Suprapubic skin (tissue), 4 donors: Measurements from ENCODE around the gene HAPLN2. TPM values are rescaled to one million over a fixed set of nuclear protein-coding genes. Genes with fewer than 3 reads are reported as not detected.

Experiments used
- DNase-seq, 2 donors: peaks; one replicate each; pipeline ENCODE4 v3.0.0-alpha.2; 2019; ENCODE audit warnings: low spot score in 2 of 2
- H3K27ac ChIP-seq: fragments of 200-600 bp; sonication (generic); one replicate; pipeline ENCODE4 v1.5.1; 2019
- H3K27me3 ChIP-seq: fragments of 200-600 bp; sonication (generic); one replicate; pipeline ENCODE4 v1.5.1; 2019
- H3K36me3 ChIP-seq: fragments of 200-600 bp; sonication (generic); one replicate; pipeline ENCODE4 v1.5.1; 2019
- H3K4me1 ChIP-seq: fragments of 200-600 bp; sonication (generic); one replicate; pipeline ENCODE4 v1.5.1; 2019
- H3K4me3 ChIP-seq: fragments of 200-600 bp; sonication (generic); one replicate; pipeline ENCODE4 v1.5.1; 2019; ENCODE audit warnings: mild to moderate bottlenecking
- H3K9me3 ChIP-seq: fragments of 200-600 bp; sonication (generic); one replicate; pipeline ENCODE4 v1.5.1; 2019
- EP300 ChIP-seq: sonication (generic); formaldehyde crosslinking; IDR thresholded peaks from one replicate; pipeline ENCODE4 v1.6.1; 2017; ENCODE audit warnings: antibody characterized with exemption
- POLR2A ChIP-seq, 2 donors: fragments of 450-650 bp; IDR thresholded peaks; one replicate each; pipeline ENCODE4 v1.6.1; 2017; ENCODE audit warnings: antibody characterized with exemption in 2 of 2, mild to moderate bottlenecking in 2 of 2, moderate library complexity in 2 of 2
- POLR2AphosphoS5 ChIP-seq, 3 donors: sonication (generic); formaldehyde crosslinking; IDR thresholded peaks; one replicate each; pipeline ENCODE4 v1.6.1; 2017; ENCODE audit warnings: antibody characterized with exemption in 3 of 3
- WGBS: methylation state at CpG from one replicate; pipeline ENCODE4 v1.1.5; 2018; 5-methylcytosine and 5-hydroxymethylcytosine counted together
- total RNA-seq, 4 donors: library from RNA; depleted of rRNA; stranded (reverse); fragments of >200 nt; gene quantifications; one replicate each; pipeline ENCODE4 v1.1.0, GENCODE V29; 2016
- TF ChIP-seq, protein P1 (sequence below), 2 donors: fragments of 200-600 bp in 1 of 2; fragments of 450-650 bp in 1 of 2; sonication (generic) in 1 of 2; IDR thresholded peaks; one replicate each; pipeline ENCODE4 v1.5.1; 2016 to 2019; ENCODE audit warnings: antibody characterized with exemption in 2 of 2, mild to moderate bottlenecking in 1 of 2, moderate library complexity in 1 of 2

The HAPLN2 gene
- total RNA-seq, 4 donors from 2014 or later: 1.0 to 2.9 TPM; not detected in 2

DNA sequence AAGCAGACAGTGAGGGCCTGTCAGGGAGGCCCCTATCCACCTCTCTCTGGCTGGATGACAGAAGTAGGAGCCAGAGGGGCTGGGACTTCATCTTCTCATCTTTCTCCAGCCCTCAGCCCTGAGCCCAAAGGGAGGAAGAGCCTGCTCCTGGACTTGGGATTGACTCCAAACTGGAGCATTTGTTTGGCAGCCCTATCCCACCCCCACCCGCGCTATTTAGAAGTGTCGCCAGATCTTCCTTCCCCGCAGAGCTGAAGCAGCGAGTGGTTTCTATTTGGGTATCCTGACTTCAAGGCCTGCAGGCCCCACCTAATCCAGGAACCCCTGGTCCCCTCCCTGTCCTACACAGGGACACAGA is 48.4 kb downstream of the HAPLN2 start:
- no peak for DNase-seq
- H3K36me3 ChIP-seq: no peaks in the 10 kb centered on the region
- no peaks in the 10 kb centered on the region for H3K27me3 ChIP-seq
- H3K4me3 ChIP-seq: no peak overlapping the region
- H3K4me1 ChIP-seq: peaks cover 64% of the 10 kb centered on the region
- TF ChIP-seq, protein P1, sequence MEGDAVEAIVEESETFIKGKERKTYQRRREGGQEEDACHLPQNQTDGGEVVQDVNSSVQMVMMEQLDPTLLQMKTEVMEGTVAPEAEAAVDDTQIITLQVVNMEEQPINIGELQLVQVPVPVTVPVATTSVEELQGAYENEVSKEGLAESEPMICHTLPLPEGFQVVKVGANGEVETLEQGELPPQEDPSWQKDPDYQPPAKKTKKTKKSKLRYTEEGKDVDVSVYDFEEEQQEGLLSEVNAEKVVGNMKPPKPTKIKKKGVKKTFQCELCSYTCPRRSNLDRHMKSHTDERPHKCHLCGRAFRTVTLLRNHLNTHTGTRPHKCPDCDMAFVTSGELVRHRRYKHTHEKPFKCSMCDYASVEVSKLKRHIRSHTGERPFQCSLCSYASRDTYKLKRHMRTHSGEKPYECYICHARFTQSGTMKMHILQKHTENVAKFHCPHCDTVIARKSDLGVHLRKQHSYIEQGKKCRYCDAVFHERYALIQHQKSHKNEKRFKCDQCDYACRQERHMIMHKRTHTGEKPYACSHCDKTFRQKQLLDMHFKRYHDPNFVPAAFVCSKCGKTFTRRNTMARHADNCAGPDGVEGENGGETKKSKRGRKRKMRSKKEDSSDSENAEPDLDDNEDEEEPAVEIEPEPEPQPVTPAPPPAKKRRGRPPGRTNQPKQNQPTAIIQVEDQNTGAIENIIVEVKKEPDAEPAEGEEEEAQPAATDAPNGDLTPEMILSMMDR (IDR thresholded peaks at IDR 0.05): no peak
- TF ChIP-seq EP300 (no peak), POLR2AphosphoS5 (IDR thresholded peaks at IDR 0.05) (no peak), POLR2A (IDR thresholded peaks at IDR 0.05) (no peak)
- peak overlapping the region; percentile 63 for H3K27ac ChIP-seq
- 16% methylated on average over 5 of the region's 5 CpGs for WGBS
- no peaks in the 10 kb centered on the region for H3K9me3 ChIP-seq

DNA sequence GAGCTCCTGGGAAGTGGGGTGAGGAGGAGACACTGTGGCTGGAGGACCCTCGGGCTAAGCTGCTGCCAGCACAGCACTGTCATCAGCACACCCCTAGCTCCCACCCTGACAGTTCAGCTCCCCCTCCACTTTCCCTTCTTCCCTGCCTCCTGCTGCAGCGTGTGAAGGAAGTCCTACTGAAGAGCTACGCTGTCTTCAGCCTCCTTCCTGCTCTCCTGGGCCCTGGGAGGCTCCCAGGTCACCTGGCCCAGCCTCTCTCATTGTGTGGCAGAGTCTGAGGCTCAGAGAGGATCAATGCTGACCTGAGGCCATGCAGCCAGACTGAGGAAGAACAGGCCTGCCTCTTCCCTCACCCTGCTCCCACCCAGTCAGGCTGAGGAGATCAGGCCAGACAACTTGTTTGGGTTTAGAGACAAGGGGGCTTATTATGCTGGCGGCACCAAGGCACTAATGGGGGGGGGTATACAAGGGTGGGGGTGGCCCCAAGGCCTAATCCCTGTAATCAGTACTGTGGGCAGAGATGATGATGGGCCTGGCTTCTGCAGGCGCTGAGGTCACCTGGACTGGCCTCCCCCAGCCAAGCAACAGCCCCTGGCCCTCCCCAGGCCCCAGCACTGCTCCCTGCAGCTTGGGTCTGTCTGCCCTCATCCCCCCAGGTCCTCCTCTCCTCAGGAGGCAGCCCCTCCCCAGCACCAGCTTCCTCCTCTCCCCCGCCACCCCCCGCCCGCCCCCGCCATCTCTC is 48.9 kb downstream of the HAPLN2 start:
- TF ChIP-seq POLR2AphosphoS5 (IDR thresholded peaks at IDR 0.05) (no peak), POLR2A (IDR thresholded peaks at IDR 0.05) (no peak), EP300 (no peak)
- TF ChIP-seq, protein P1 (IDR thresholded peaks at IDR 0.05): no peak
- H3K36me3 ChIP-seq: no peaks in the 10 kb centered on the region
- peak overlapping the region; percentile 63 for H3K27ac ChIP-seq
- H3K27me3 ChIP-seq: no peaks in the 10 kb centered on the region
- WGBS: 75% methylated on average over 7 of the region's 9 CpGs
- DNase-seq: no peak
- H3K4me3 ChIP-seq: no peak overlapping the region
- peaks cover 59% of the 10 kb centered on the region for H3K4me1 ChIP-seq
- H3K9me3 ChIP-seq: no peaks in the 10 kb centered on the region

DNA sequence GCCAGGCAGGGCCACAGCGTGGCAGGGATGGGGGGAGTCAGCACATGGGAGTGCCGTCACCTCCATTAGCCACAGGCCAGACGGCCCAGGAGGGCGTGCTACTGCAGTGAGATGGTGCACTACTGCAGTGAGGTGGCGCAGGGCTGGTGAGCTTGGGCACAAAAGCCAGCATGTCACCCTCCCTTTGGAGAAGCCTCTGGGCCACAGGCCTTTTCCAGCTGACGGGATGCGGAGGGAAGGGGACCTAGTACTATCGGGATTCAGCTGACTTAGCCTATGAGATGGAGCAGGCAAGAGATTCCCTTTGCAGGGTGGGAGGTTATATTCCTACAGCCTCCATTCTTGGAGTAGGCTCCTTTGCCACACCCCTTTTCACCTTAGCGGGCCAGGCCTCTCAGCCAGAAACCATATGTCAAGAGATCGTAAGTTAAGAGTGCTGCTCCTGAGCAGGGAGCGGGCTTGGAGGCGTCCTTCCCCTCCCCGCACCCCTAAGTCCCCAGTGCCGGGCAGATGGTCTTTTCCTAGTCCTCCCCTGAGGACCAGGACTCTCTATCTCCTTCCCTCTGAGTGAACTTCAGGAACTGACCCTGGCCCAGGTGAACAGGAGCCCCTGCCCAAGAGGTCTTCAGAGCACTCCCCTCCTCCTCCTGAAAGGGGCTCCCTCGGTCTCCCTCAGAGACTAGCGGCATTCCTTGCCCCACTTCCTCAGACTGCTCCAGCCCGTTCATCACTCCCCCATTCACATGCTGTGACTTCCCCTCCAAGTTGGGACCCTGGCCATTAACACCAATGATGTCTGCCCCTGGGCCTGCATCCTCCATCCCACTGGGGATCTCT is 49.8 kb downstream of the HAPLN2 start:
- no peak for TF ChIP-seq EP300
- no peak for TF ChIP-seq POLR2AphosphoS5 (IDR thresholded peaks at IDR 0.05)
- no peak for TF ChIP-seq POLR2A (IDR thresholded peaks at IDR 0.05)
- TF ChIP-seq, protein P1 (IDR thresholded peaks at IDR 0.05): no peak
- DNase-seq: no peak
- Histone ChIP-seq H3K27ac (no peak overlapping the region), H3K27me3 (no peaks in the 10 kb centered on the region), H3K4me3 (no peak overlapping the region), H3K4me1 (peaks cover 50% of the 10 kb centered on the region), H3K9me3 (no peaks in the 10 kb centered on the region), H3K36me3 (no peaks in the 10 kb centered on the region)
- 77% methylated on average over 17 of the region's 17 CpGs for whole genome bisulfite sequencing

DNA sequence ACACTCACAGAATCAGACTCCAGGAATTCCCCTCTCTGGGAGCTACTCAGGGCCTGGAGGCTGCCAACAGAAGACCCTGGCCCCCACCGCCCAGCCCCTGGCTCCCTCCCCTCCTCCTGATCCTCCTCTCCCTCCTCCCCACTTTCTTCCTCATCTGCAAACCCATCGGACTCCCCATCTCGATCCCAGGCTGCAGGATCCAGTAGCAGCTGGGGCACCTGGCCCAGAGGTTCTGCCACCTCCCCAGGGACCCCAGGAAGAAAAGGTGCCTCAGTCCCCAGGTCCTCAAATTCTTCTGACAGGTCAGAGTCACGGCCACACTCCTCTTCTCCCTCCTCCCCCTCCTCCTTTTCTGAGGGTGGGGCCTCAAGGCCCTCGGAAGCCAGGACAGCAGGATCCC is 50.6 kb downstream of the HAPLN2 start:
- Histone ChIP-seq H3K9me3 (no peaks in the 10 kb centered on the region), H3K36me3 (no peaks in the 10 kb centered on the region), H3K4me1 (peaks cover 45% of the 10 kb centered on the region), H3K27ac (no peak overlapping the region), H3K4me3 (no peak overlapping the region), H3K27me3 (no peaks in the 10 kb centered on the region)
- TF ChIP-seq, protein P1 (IDR thresholded peaks at IDR 0.05): no peak
- no peak for TF ChIP-seq POLR2A (IDR thresholded peaks at IDR 0.05)
- TF ChIP-seq POLR2AphosphoS5 (IDR thresholded peaks at IDR 0.05): no peak
- no peak for TF ChIP-seq EP300
- no peak for DNase-seq
- 73% methylated on average over 5 of the region's 5 CpGs for WGBS

DNA sequence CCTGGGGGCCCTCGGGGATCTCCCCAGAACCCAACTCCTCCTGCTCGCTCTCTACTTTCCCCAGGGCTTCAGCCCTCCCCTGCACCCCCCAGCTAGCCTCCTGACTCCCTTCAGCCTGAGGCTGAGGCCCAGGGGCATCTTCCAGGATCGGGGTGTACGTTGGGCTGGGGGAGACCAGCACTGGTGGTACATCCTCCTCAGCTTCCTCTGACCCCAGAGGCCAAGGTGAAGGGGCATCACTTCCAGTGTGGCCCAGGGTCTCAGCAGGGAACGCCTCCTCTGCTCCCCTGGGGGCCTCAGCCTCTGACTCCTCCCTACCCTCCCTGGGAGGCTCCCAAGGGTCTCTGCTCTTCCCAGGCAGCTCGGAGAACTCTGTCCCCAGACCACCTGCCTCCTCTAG is 51.1 kb downstream of the HAPLN2 start:
- DNase-seq: no peak
- Histone ChIP-seq H3K9me3 (no peaks in the 10 kb centered on the region), H3K36me3 (no peaks in the 10 kb centered on the region), H3K27ac (no peak overlapping the region), H3K4me3 (no peak overlapping the region), H3K27me3 (no peaks in the 10 kb centered on the region), H3K4me1 (peaks cover 41% of the 10 kb centered on the region)
- TF ChIP-seq POLR2A (IDR thresholded peaks at IDR 0.05): no peak
- TF ChIP-seq, protein P1 (IDR thresholded peaks at IDR 0.05): no peak
- TF ChIP-seq EP300: no peak
- TF ChIP-seq POLR2AphosphoS5 (IDR thresholded peaks at IDR 0.05): no peak
- WGBS: 69% methylated on average over 6 of the region's 6 CpGs
